Activated CD4-positive, alpha-beta T cell treated with anti-CD3 and anti-CD28 coated beads for 48 hours (primary cell): ENCODE results near the gene PDE9A.
"Not testable (repeated sequence)": the region's sequence is repeated elsewhere in the genome, so short reads cannot be mapped to it uniquely, and the experiment has no call there.

Experiments
- DNase-seq: peaks from one replicate; pipeline ENCODE4 v3.0.0-alpha.2; 2020

The PDE9A gene

GRCh38 chr21:42809171-42809570, 155.8 kb downstream of the PDE9A start:
- no peak for DNase-seq

GRCh38 chr21:42809577-42810475, 156.4 kb downstream of the PDE9A start:
- no peak for DNase-seq

GRCh38 chr21:42811960-42812359, 158.5 kb downstream of the PDE9A start:
- DNase-seq: no peak

- not testable (repeated sequence) for DNase-seq
Observed at GRCh38 chr21:42812528-42813241, 159.3 kb downstream of the PDE9A start.

- no peak for DNase-seq
Observed at GRCh38 chr21:42815217-42815616, 161.8 kb downstream of the PDE9A start.

- DNase-seq: peak; percentile 71
Observed at GRCh38 chr21:42818328-42818749, 164.9 kb downstream of the PDE9A start.

GRCh38 chr21:42819861-42820615, 166.6 kb downstream of the PDE9A start:
- no peak for DNase-seq

GRCh38 chr21:42820616-42821465, 167.4 kb downstream of the PDE9A start:
- no peak for DNase-seq
